Aorta (tissue), 5 donors: ENCODE results near the gene RMND5A. TPM values are rescaled to one million over a fixed set of nuclear protein-coding genes. Genes with fewer than 3 reads are reported as not detected.
A peak's percentile ranks its signal among the peaks of the same experiment; 100 is the strongest.

Experiments used
- ATAC-seq: fragments of 200-7000 bp; cut with Tn5 transposase; one replicate; pipeline ENCODE4 v1.9.1; 2022; ENCODE audit warnings: moderate library complexity; ENCODE audit not compliant: low FRiP score
- DNase-seq, 2 donors: peaks; one replicate each; pipeline ENCODE4 v3.0.0-alpha.2; 2020
- H3K27ac ChIP-seq, 2 donors: one replicate each; pipeline ENCODE4 v1.5.1; 2013; ENCODE audit warnings: low read length in 2 of 2, mild to moderate bottlenecking in 2 of 2, moderate library complexity in 2 of 2, control low read depth in 1 of 2, inconsistent platforms in 1 of 2, low read depth in 1 of 2
- H3K27me3 ChIP-seq, 2 donors: one replicate each; pipeline ENCODE4 v1.6.1; 2013; ENCODE audit warnings: control low read depth in 1 of 2, low read length in 1 of 2, mild to moderate bottlenecking in 1 of 2, moderate library complexity in 1 of 2; ENCODE audit not compliant: insufficient read depth in 2 of 2, control insufficient read depth in 1 of 2
- H3K36me3 ChIP-seq, 2 donors: one replicate each; pipeline ENCODE4 v1.6.1; 2013; ENCODE audit warnings: control low read depth in 1 of 2, low read length in 1 of 2, mild to moderate bottlenecking in 1 of 2; ENCODE audit not compliant: insufficient read depth in 2 of 2, control insufficient read depth in 1 of 2
- H3K4me1 ChIP-seq, 2 donors: one replicate each; pipeline ENCODE4 v1.6.1; 2013; ENCODE audit warnings: low read length in 2 of 2, control low read depth in 1 of 2, mild to moderate bottlenecking in 1 of 2, moderate library complexity in 1 of 2; ENCODE audit not compliant: insufficient read depth in 2 of 2, control insufficient read depth in 1 of 2
- H3K4me3 ChIP-seq, 2 donors: one replicate each; pipeline ENCODE4 v1.5.1; 2013; ENCODE audit warnings: low read length in 2 of 2, control low read depth in 1 of 2, mild to moderate bottlenecking in 1 of 2
- H3K9me3 ChIP-seq: one replicate; pipeline ENCODE4 v1.6.1; 2013; ENCODE audit warnings: mild to moderate bottlenecking, low read length; ENCODE audit not compliant: control insufficient read depth
- WGBS, 2 donors: extraction: QIAGEN DNeasy Blood & Tissue Kit; methylation state at CpG; one replicate each; pipeline ENCODE4 v1.1.7; 2013; 5-methylcytosine and 5-hydroxymethylcytosine counted together
- intact Hi-C, 2 donors: fragments of 100-400 bp; cut with DNase I; formaldehyde crosslinking; loops; one replicate each; pipeline versions ENCODE4 v1.14.2 to v1.15.0; 2022
- polyA plus RNA-seq, 2 donors: library from polyadenylated mRNA; stranded (reverse); fragments of 200-250 nt; gene quantifications; one replicate each; pipeline ENCODE4 v1.2.3, GENCODE V29; 2013
- total RNA-seq, 2 donors: library from RNA; stranded (reverse); fragmentation: NEBNext Ultra II Directional; extraction: Animal tissue kit (Norgen Biotek cat#: 25700); gene quantifications; one replicate each; pipeline ENCODE4 v1.2.1, GENCODE V29; 2021
- donor health status: healthy with polysubstance abuse.
- donor health status: Bipolar disorder and iron deficiency.
- donor health status: DM: no; HTN: no; CAD: no.
- donor health status: DM: no; HTN: no; CAD: no.
- donor health status: DM: yes; HTN: yes; CAD: no.

RMND5A gene
- total and polyA plus RNA-seq, 4 donors = 7.7 to 27.2 (median 17.3) TPM

DNA sequence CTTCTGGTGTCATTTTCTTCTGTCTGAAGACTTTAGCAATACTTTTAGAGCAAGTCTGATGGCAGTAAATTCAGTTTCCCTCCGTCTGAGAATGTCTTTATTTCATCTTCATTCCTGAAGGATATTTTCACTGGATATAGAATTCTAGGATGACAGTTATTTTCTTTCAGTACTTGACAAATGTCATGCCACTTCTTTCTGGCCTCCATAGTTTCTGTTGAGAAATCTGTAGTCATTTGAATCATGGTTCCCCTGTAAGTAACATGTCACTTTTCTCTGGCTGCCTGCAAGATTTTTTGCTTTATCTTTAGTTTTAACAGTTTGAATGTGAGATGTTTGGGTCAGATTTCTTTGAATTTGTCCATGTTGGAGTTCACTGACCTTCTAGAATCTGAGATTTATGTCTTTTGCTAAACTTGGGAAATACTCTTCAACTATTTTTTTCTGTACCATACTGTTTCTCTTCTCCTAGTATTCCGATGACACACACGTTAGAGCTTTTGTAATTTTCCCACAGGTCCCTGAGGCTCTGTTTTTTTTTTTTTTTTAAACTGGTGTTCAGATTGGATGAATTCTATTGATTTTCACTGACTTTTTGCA lies 30.2 kb downstream of the RMND5A start:
- H3K27ac ChIP-seq = no peak overlapping the region
- H3K36me3 ChIP-seq = peaks cover 0 to 2% of the 10 kb centered on the region in 2 donors
- H3K4me1 ChIP-seq = no peaks in the 10 kb centered on the region
- no peak for DNase-seq
- intact Hi-C loops = loop anchor here in 1 of 2 donors (10.0 kb wide), 1 partner anchor 346 kb away; no protein-coding TSS in a partner anchor
- no peak for ATAC-seq
- H3K27me3 ChIP-seq = no peaks in the 10 kb centered on the region
- H3K4me3 ChIP-seq = no peak overlapping the region
- H3K9me3 ChIP-seq = peaks cover 1% of the 10 kb centered on the region
- WGBS, 2 donors = 87 to 95% methylated on average over 3 of the region's 3 CpGs

DNA sequence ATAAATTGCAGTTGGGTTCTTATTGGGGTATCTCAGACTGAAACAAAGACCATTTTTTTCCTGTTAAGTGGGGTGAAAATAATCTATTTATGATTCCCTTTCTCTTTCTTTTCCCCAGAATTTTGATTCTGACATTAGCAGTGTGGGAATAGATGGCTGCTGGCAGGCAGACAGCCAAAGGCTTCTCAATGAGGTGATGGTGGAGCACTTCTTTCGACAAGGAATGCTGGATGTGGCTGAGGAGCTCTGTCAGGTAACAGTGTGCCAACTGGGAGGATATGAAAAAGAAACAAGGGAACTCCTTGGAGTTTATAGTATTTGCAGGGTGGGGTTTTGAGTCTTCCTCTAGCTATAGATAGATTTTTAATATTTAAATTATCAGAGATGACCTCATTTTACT lies 31.7 kb downstream of the RMND5A start:
- Histone ChIP-seq H3K36me3 (peaks cover 0 to 2% of the 10 kb centered on the region in 2 donors), H3K27ac (no peak overlapping the region), H3K4me1 (no peaks in the 10 kb centered on the region), H3K9me3 (peaks cover 1% of the 10 kb centered on the region), H3K4me3 (no peak overlapping the region), H3K27me3 (no peaks in the 10 kb centered on the region)
- DNase-seq = no peak
- intact Hi-C loops = loop anchor here in 1 of 2 donors (10.0 kb wide), 1 partner anchor 347 kb away; no protein-coding TSS in a partner anchor
- 82 to 87% methylated on average over 1 of the region's 1 CpG for WGBS, 2 donors
- no peak for ATAC-seq

DNA sequence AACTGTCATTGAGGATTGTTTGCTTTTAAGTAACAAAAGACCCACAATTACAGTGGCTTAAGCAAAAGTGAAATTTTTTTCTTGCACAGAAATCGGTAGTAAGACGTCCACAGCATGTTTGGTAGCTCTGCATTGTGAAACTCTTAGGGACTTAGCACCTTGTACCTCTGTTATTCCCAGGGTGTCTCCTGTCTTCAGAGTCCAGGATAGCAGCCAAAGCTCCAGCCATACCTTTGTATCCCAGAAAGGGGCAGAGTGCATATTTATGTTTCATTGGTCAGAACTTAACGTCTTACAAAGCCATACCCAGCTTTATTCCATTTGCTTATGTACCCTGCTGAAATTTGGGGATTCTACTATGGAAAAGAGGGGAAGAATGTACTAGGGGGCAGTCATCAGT lies 32.8 kb downstream of the RMND5A start:
- Histone ChIP-seq H3K4me3 (no peak overlapping the region), H3K27ac (no peak overlapping the region), H3K36me3 (peaks cover 0 to 2% of the 10 kb centered on the region in 2 donors), H3K4me1 (no peaks in the 10 kb centered on the region), H3K27me3 (no peaks in the 10 kb centered on the region), H3K9me3 (peaks cover 1% of the 10 kb centered on the region)
- intact Hi-C loops = loop anchor here in 1 of 2 donors (10.0 kb wide), 1 partner anchor 348 kb away; no protein-coding TSS in a partner anchor
- ATAC-seq (no peak), DNase-seq (no peak)
- 94 to 96% methylated on average over 3 of the region's 3 CpGs for WGBS, 2 donors

DNA sequence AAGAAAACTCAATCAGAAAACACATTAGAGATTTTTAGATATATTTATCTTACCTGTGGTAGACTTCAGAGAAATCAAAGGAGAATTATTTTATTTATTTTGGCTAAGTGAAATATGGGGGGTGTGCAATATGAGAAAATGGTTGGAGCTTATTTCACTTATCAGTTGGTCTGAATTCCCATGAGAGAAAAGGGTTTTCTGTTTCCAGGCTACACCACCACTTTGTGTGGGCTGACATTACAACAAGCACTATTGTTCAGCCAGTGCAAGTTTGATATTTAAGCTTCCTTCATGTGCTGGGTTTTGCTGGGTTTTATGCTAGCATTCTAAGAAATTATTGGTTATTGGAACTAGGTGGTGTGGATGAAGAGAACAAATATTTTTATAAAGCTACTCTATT lies 33.5 kb downstream of the RMND5A start:
- Histone ChIP-seq H3K36me3 (peaks cover 0 to 2% of the 10 kb centered on the region in 2 donors), H3K9me3 (peaks cover 1% of the 10 kb centered on the region), H3K4me3 (no peak overlapping the region), H3K27ac (no peak overlapping the region), H3K4me1 (no peaks in the 10 kb centered on the region), H3K27me3 (no peaks in the 10 kb centered on the region)
- intact Hi-C loops = loop anchor here in 1 of 2 donors (10.0 kb wide), 1 partner anchor 349 kb away; no protein-coding TSS in a partner anchor
- ATAC-seq (no peak), DNase-seq (no peak)

DNA sequence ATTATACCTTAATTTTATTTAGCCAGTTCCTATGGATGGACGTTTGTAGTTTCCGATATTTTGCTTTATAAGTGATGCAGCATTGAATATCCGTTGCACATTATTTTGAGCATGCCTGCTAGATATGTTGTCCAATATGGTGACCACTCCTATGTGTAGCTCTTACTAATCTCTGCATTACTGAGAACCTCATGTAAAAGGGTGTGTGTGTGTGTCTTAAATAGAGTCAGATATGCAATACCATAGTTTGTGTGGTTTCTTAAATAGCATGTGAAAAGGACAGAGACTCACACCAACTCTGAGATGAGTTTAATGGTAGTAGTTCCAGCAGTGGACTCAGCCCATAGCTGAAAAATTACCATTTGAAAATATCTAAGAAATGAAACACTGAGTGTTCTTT lies 38.3 kb downstream of the RMND5A start:
- Histone ChIP-seq H3K4me3 (no peak overlapping the region), H3K4me1 (no peaks in the 10 kb centered on the region), H3K9me3 (no peaks in the 10 kb centered on the region), H3K36me3 (no peaks in the 10 kb centered on the region), H3K27ac (no peak overlapping the region), H3K27me3 (no peaks in the 10 kb centered on the region)
- no peak for ATAC-seq
- WGBS, 2 donors = 92% methylated on average over 3 of the region's 3 CpGs
- DNase-seq = no peak
- intact Hi-C loops = loop anchor here in 1 of 2 donors (10.0 kb wide), 1 partner anchor 354 kb away; no protein-coding TSS in a partner anchor

DNA sequence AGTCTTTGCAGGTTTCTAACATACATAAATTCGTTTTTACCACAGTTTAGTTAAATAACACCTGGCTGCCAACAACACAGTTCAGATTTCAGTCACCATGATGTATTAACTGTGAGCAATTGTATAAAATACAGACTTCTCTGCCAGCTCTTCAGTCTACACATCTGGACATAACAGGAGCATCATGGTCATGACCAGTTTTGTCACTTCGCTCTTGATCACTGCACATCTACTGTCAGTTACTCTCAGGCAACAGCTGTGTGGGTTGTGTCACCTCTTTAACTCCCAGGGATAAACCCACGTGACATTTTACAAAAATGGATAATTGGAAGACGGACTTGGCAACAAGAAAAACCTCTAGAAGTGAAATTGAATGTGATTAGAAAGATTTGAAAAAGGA lies 40.3 kb downstream of the RMND5A start:
- Histone ChIP-seq H3K27me3 (no peaks in the 10 kb centered on the region), H3K27ac (no peak overlapping the region), H3K4me1 (no peaks in the 10 kb centered on the region), H3K36me3 (no peaks in the 10 kb centered on the region), H3K4me3 (no peak overlapping the region), H3K9me3 (no peaks in the 10 kb centered on the region)
- DNase-seq = no peak
- no peak for ATAC-seq
- intact Hi-C loops = no loop called here
- 87 to 88% methylated on average over 4 of the region's 4 CpGs for WGBS, 2 donors

DNA sequence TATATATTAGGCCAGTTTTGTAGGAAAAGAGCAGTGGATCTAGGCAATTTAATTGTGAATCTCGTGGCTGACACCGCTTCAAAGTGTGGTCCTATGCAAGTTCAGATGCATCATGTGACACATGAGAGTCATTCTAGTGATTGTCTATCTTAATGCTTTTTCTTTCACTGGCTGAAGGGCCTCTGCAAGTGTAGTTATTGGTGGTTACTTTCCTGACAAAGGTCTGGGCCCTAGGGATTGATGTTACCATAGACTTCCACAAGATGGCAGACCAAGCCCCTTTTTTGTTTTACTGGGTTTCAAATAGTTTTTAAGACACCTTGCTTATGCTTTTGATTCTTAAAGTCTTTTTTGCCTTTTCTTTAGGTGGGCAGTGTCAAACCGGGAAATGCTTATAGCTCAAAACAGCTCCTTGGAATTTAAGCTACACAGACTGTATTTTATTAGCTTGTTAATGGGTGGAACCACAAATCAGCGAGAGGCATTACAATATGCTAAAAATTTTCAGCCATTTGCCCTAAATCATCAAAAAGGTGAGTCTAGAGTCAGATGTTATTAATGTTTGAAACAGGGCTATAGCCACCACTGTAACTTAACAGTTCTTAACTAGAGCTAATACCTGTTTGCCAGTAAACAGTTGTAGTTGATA lies 44.7 kb downstream of the RMND5A start:
- Histone ChIP-seq H3K27me3 (no peaks in the 10 kb centered on the region), H3K4me3 (no peak overlapping the region), H3K27ac (no peak overlapping the region), H3K4me1 (no peaks in the 10 kb centered on the region), H3K9me3 (no peaks in the 10 kb centered on the region), H3K36me3 (no peaks in the 10 kb centered on the region)
- intact Hi-C loops = no loop called here
- ATAC-seq (peak; percentile 54), DNase-seq (no peak)
- WGBS, 2 donors = 57 to 67% methylated on average over 4 of the region's 4 CpGs

DNA sequence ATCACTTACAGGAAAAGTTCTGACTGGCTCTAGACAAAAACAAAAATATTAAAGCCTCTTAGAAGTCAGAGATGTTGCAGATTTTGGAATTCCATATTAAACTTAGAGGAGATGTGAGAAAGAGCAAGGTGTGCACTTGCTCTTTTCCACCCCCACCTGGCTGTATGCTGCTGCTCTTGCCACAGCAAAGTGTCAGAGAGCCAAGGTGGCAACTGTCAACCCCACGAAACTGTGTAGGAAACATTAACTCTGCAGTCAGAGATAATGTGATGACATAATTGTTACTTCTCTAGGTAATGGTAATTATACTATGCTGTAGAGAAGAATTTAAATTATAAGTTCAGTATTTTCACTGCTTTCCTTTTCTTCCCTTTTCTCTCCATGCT lies 45.2 kb downstream of the RMND5A start:
- WGBS, 2 donors = 65 to 85% methylated on average over 1 of the region's 1 CpG
- H3K4me1 ChIP-seq = no peaks in the 10 kb centered on the region
- H3K27ac ChIP-seq = no peak overlapping the region
- intact Hi-C loops = no loop called here
- H3K4me3 ChIP-seq = no peak overlapping the region
- no peaks in the 10 kb centered on the region for H3K9me3 ChIP-seq
- no peaks in the 10 kb centered on the region for H3K36me3 ChIP-seq
- H3K27me3 ChIP-seq = no peaks in the 10 kb centered on the region
- no peak for DNase-seq
- ATAC-seq = no peak
